Effector memory CD4-positive, alpha-beta T cell (primary cell): ENCODE results near the gene ANKLE2.

ENCODE experiments used
- DNase-seq, 3 donors: peaks; one replicate each; pipeline ENCODE4 v3.0.0-alpha.2; 2020
- H3K27ac ChIP-seq: 2 replicates; pipeline ENCODE4 v1.7.0; 2013; ENCODE audit warnings: mild to moderate bottlenecking, low read length, moderate library complexity; ENCODE audit not compliant: insufficient read depth, poor library complexity, severe bottlenecking
- H3K27me3 ChIP-seq: replicated peaks from 2 replicates; pipeline ENCODE4 v1.7.0; 2013; ENCODE audit warnings: mild to moderate bottlenecking, low read length; ENCODE audit not compliant: insufficient read depth, control insufficient read depth, poor library complexity, severe bottlenecking
- H3K36me3 ChIP-seq: 2 replicates; pipeline ENCODE4 v1.7.0; 2013; ENCODE audit warnings: mild to moderate bottlenecking, low read length, moderate library complexity; ENCODE audit not compliant: control insufficient read depth, insufficient read depth
- H3K4me1 ChIP-seq: 2 replicates; pipeline ENCODE4 v1.7.0; 2013; ENCODE audit warnings: low read length, mild to moderate bottlenecking; ENCODE audit not compliant: control insufficient read depth, insufficient read depth, poor library complexity, severe bottlenecking
- H3K4me3 ChIP-seq: 2 replicates; pipeline ENCODE4 v1.7.0; 2013; ENCODE audit warnings: low read length, low read depth, mild to moderate bottlenecking; ENCODE audit not compliant: insufficient read depth, poor library complexity, severe bottlenecking
- H3K9me3 ChIP-seq: 2 replicates; pipeline ENCODE4 v1.7.0; 2013; ENCODE audit warnings: mild to moderate bottlenecking, low read length, moderate library complexity; ENCODE audit not compliant: control insufficient read depth

ANKLE2 gene

GRCh38 chr12:132723764-132724140, 37.9 kb downstream of the ANKLE2 start:
- Histone ChIP-seq H3K4me3 (no peak overlapping the region), H3K27ac (no peak overlapping the region)

DNA sequence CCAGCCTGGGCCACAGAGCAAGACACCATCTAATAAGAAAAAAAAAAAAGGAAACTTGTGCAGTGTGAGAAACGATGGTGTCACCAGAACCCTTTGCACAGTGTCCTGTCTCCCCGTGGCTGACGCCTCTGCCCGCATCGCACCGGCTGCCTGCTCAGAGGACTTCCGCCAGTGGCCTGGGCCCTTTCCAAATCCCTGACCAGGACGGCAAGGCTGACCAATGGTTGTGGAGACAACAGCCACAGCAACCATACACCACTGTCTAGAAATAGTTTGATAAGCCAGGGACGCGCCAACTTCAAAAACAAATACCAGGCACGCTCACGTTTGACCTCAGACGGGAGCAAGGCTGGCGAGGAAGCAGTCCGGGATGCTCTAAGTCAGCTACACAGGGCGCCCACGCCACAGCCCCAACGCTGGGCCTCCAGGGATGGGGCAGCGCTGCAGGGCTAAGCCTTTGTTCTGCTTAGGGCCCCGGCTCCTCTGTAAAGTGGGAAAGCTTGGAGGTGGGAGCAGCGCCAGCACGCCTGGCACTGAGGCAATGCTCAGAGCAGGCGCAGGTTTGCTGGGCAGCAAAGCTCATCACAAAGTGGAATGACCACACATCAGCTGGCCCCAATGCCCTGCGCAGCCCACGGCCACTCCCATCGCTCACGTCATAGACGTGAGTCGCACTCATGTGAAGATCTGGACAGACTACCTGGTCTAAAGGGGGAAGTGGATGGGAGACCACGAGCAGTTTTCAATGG, 38.4 kb downstream of the ANKLE2 start:
- Histone ChIP-seq H3K4me3 (no peak overlapping the region), H3K27ac (no peak overlapping the region), H3K9me3 (no peaks in the 10 kb centered on the region), H3K36me3 (peaks cover 63% of the 10 kb centered on the region), H3K4me1 (no peaks in the 10 kb centered on the region), H3K27me3 (no peaks in the 10 kb centered on the region)
- no peak for DNase-seq

More at GRCh38 chr12:132723764-132724140, 37.9 kb downstream of the ANKLE2 start:
- Histone ChIP-seq H3K9me3 (no peaks in the 10 kb centered on the region), H3K4me1 (no peaks in the 10 kb centered on the region), H3K27me3 (no peaks in the 10 kb centered on the region), H3K36me3 (peaks cover 66% of the 10 kb centered on the region)
- no peak for DNase-seq

- no peak for DNase-seq
- no peak overlapping the region for H3K27ac ChIP-seq
- H3K4me3 ChIP-seq = no peak overlapping the region
- H3K27me3 ChIP-seq = no peaks in the 10 kb centered on the region
- H3K36me3 ChIP-seq = peaks cover 59% of the 10 kb centered on the region
- no peaks in the 10 kb centered on the region for H3K4me1 ChIP-seq
- no peaks in the 10 kb centered on the region for H3K9me3 ChIP-seq
Observed at GRCh38 chr12:132720606-132721345, 40.9 kb downstream of the ANKLE2 start.

GRCh38 chr12:132719954-132720324, 41.7 kb downstream of the ANKLE2 start:
- DNase-seq = no peak
- Histone ChIP-seq H3K27ac (no peak overlapping the region), H3K36me3 (peaks cover 58% of the 10 kb centered on the region), H3K27me3 (no peaks in the 10 kb centered on the region), H3K9me3 (no peaks in the 10 kb centered on the region), H3K4me3 (no peak overlapping the region), H3K4me1 (no peaks in the 10 kb centered on the region)

DNA sequence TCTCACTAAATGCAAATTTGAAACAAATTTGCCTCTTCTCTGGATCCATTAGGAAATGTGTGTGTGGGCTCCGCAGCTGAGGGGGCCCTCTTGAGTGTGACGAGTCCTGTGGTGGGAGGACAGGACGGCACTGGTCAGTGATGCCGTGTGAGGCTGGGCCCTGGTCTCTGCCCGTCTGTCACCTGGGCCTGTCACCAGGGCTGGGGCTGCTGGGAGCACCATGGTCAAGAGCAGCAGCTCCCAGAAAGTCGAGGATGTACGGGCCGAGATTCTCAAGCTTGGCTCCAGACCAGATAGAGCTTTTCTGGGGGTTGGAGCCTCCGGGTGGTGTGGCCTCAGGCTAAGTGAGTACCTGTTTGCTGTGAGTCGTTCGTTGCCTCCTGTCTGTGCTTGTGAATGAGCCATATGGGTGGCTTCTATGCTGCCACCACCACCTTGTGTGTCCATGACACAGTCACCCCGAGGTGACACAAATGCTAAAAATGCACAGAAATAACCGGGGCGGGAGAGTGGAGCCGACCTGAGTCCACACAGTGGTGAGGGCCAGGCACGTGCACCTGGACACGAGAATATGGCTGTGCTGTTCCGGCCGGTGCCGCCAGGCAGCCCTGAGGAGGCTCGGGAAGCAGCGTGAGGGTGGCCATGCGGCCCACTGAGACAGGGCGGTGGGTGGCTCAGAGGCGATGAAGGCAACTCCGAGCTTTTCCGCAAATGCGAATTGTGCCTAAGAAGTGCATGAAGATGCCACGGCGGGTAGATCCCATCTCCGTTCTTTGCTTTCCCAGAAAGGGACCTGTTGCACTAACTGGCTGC, 42.3 kb downstream of the ANKLE2 start:
- Histone ChIP-seq H3K4me1 (no peaks in the 10 kb centered on the region), H3K9me3 (no peaks in the 10 kb centered on the region), H3K36me3 (peaks cover 58% of the 10 kb centered on the region), H3K4me3 (no peak overlapping the region), H3K27me3 (no peaks in the 10 kb centered on the region), H3K27ac (no peak overlapping the region)
- DNase-seq = no peak

GRCh38 chr12:132718644-132719043, 43.0 kb downstream of the ANKLE2 start:
- Histone ChIP-seq H3K36me3 (peaks cover 51% of the 10 kb centered on the region), H3K27me3 (no peaks in the 10 kb centered on the region), H3K4me3 (no peak overlapping the region), H3K4me1 (no peaks in the 10 kb centered on the region), H3K27ac (no peak overlapping the region), H3K9me3 (no peaks in the 10 kb centered on the region)
- DNase-seq = no peak

GRCh38 chr12:132717531-132718387, 43.9 kb downstream of the ANKLE2 start:
- DNase-seq = no peak
- Histone ChIP-seq H3K36me3 (peaks cover 43% of the 10 kb centered on the region), H3K27me3 (no peaks in the 10 kb centered on the region), H3K4me3 (no peak overlapping the region), H3K9me3 (no peaks in the 10 kb centered on the region), H3K27ac (no peak overlapping the region), H3K4me1 (no peaks in the 10 kb centered on the region)

DNA sequence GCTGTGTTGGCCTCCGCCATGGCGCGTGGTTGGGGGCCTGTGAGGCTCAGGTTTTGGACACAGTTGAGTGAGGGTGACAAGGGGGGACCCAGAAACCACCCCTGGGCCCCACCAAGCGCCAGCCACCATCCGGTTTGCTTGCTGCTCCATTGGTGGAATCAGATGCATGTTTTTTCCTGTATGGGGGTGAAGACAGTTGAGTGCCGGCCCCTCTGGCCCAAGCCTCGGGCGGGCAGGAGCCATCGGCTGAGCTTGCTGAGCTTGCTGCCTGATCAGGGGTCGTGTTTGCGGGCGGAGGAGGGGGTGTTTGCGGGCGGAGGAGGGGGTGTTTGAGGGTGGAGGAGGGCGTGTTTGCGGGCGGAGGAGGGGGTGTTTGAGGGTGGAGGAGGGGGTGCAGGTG, 44.6 kb downstream of the ANKLE2 start:
- Histone ChIP-seq H3K27me3 (no peaks in the 10 kb centered on the region), H3K4me3 (no peak overlapping the region), H3K4me1 (no peaks in the 10 kb centered on the region), H3K9me3 (no peaks in the 10 kb centered on the region), H3K27ac (no peak overlapping the region), H3K36me3 (peaks cover 43% of the 10 kb centered on the region)
- no peak for DNase-seq

DNA sequence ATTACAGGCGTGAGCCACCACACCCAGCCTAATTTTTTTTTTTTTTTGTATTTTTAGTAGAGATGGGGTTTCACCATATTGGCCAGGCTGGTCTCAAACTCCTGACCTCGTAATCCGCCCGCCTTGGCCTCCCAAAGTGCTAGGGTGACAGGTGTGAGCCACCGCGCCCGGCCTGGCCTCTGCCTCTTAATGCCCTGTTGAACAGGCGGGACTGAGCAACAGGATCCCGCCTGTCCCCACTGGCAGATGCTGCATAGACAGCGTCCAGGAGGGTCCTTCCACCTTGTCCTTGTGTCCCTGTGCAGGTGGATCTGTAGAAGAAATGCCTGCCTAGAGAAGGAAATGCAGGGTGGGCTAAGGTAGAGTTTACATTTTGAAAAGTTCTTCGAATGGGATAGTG, 45.3 kb downstream of the ANKLE2 start:
- DNase-seq = no peak
- Histone ChIP-seq H3K27ac (no peak overlapping the region), H3K9me3 (no peaks in the 10 kb centered on the region), H3K27me3 (no peaks in the 10 kb centered on the region), H3K4me1 (peaks cover 6% of the 10 kb centered on the region), H3K36me3 (peaks cover 42% of the 10 kb centered on the region), H3K4me3 (no peak overlapping the region)
